Keratinocyte (primary cell): ENCODE data around the gene FGF5. TPM values are rescaled to one million over a fixed set of nuclear protein-coding genes. Genes with fewer than 3 reads are reported as not detected.

Experiments used
- DNase-seq: peaks from one replicate; pipeline ENCODE4 v3.0.0-alpha.2; 2011; ENCODE audit warnings: low read depth, missing footprints, low spot score
- FAIRE-seq: peaks from 2 replicates; lab custom pipeline; 2011; peaks lifted over from hg19 to GRCh38; lab: Jason Lieb, UNC
- H2AFZ ChIP-seq: 2 replicates; pipeline ENCODE4 v1.6.0; 2012; ENCODE audit warnings: low read length, control low read depth, inconsistent platforms; ENCODE audit not compliant: control insufficient read depth
- H3K27ac ChIP-seq: 2 replicates; pipeline ENCODE4 v1.5.1; 2011; ENCODE audit warnings: low read length; ENCODE audit not compliant: control insufficient read depth, insufficient read depth
- H3K27me3 ChIP-seq: 3 replicates; pipeline ENCODE4 v1.6.0; 2011; ENCODE audit warnings: low read length; ENCODE audit not compliant: control insufficient read depth, insufficient read depth; ENCODE audit errors: extremely low read depth
- H3K36me3 ChIP-seq, 2 experiments: 2 replicates in 1 of 2; 3 replicates in 1 of 2; pipeline ENCODE4 v1.5.1; 2011; ENCODE audit warnings: low read length in 2 of 2, mild to moderate bottlenecking in 1 of 2; ENCODE audit not compliant: control insufficient read depth in 2 of 2, insufficient read depth in 2 of 2; ENCODE audit errors: extremely low read depth in 1 of 2
- H3K4me1 ChIP-seq: 3 replicates; pipeline ENCODE4 v1.5.1; 2011; ENCODE audit warnings: low read length; ENCODE audit not compliant: control insufficient read depth, insufficient read depth; ENCODE audit errors: extremely low read depth
- H3K4me2 ChIP-seq: 3 replicates; pipeline ENCODE4 v1.6.0; 2011; ENCODE audit warnings: low read depth, low read length; ENCODE audit not compliant: control insufficient read depth, insufficient read depth; ENCODE audit errors: extremely low read depth
- H3K4me3 ChIP-seq, 3 experiments: fragments of 200-600 bp in 1 of 3; sonication (generic) in 1 of 3; 2 replicates in 2 of 3; 3 replicates in 1 of 3; pipeline ENCODE4 v1.5.1; 2011 to 2016; ENCODE audit warnings: low read length in 3 of 3, mild to moderate bottlenecking in 3 of 3, control low read depth in 2 of 3, inconsistent platforms in 1 of 3, low read depth in 1 of 3, mixed read lengths in 1 of 3, mixed run types in 1 of 3, moderate library complexity in 1 of 3; ENCODE audit not compliant: control insufficient read depth in 2 of 3, insufficient read depth in 2 of 3; ENCODE audit errors: extremely low read depth in 1 of 3
- H3K79me2 ChIP-seq: 2 replicates; pipeline ENCODE4 v1.6.0; 2012; ENCODE audit warnings: low read length; ENCODE audit not compliant: control insufficient read depth, insufficient read depth
- H3K9ac ChIP-seq: 3 replicates; pipeline ENCODE4 v1.6.0; 2011; ENCODE audit warnings: low read length; ENCODE audit not compliant: control insufficient read depth, insufficient read depth; ENCODE audit errors: extremely low read depth
- H3K9me1 ChIP-seq: 3 replicates; pipeline ENCODE4 v1.6.0; 2011; ENCODE audit warnings: low read length; ENCODE audit not compliant: control insufficient read depth, insufficient read depth; ENCODE audit errors: extremely low read depth
- H3K9me3 ChIP-seq: 2 replicates; pipeline ENCODE4 v1.5.1; 2012; ENCODE audit warnings: low read depth, low read length; ENCODE audit not compliant: control insufficient read depth
- H4K20me1 ChIP-seq: 3 replicates; pipeline ENCODE4 v1.6.0; 2011; ENCODE audit warnings: low read length; ENCODE audit not compliant: control insufficient read depth, insufficient read depth; ENCODE audit errors: extremely low read depth
- CTCF ChIP-seq, 3 experiments: IDR thresholded peaks in 1 of 3; conservative IDR thresholded peaks in 1 of 3; optimal IDR thresholded peaks in 1 of 3; 2 replicates in 2 of 3; 3 replicates in 1 of 3; pipeline versions ENCODE3 to v1.5.1; 2011; ENCODE audit warnings: low read length in 3 of 3, mild to moderate bottlenecking in 3 of 3, moderate library complexity in 2 of 3, control low read depth in 1 of 3, inconsistent platforms in 1 of 3; ENCODE audit not compliant: insufficient read depth in 2 of 3; ENCODE audit errors: extremely low read depth in 1 of 3
- EZH2 ChIP-seq: IDR thresholded peaks from one replicate; pipeline ENCODE4 v1.6.1; 2012; ENCODE audit warnings: inconsistent platforms, mild to moderate bottlenecking, low read length, moderate library complexity
- dilution Hi-C: fragments of 300-500 bp; cut with MboI; formaldehyde crosslinking; loops from one replicate; pipeline ENCODE4 v1.7.0; 2020; ENCODE audit warnings: low sequenced_read_pairs; ENCODE audit not compliant: extremely low pct_ligation_motif_present
- polyA plus RNA-seq, 5 experiments: library from polyadenylated mRNA; depleted of rRNA in 3 of 5; stranded (reverse) in 3 of 5; stranded (forward) in 1 of 5; unstranded in 1 of 5; fragments of >200 nt; gene quantifications; 1 replicate in 1 of 5; 2 replicates in 3 of 5; 3 replicates in 1 of 5; pipeline versions ENCODE4 v1.2.1 to v1.2.3, GENCODE V29; 2011 to 2012; ENCODE audit warnings: missing spikeins in 2 of 5, low read depth in 1 of 5, low replicate concordance in 1 of 5

Gene FGF5
- polyA plus RNA-seq, 1 donor (not counting 4 experiments of a cell fraction or from before 2014, with no cell fraction given), result 3.9 TPM

GRCh38 chr4:80253510-80253909 is 13.0 kb upstream of the FGF5 start:
- Histone ChIP-seq H3K9me3 (no peaks in the 10 kb centered on the region), H3K27me3 (peaks cover 3% of the 10 kb centered on the region), H3K4me1 (no peaks in the 10 kb centered on the region), H3K79me2 (no peaks in the 10 kb centered on the region), H3K9me1 (no peaks in the 10 kb centered on the region), H3K9ac (no peak overlapping the region), H3K4me2 (no peak overlapping the region), H2AFZ (no peak overlapping the region), H3K4me3 (no peak overlapping the region), H3K27ac (no peak overlapping the region), H3K36me3 (no peaks in the 10 kb centered on the region), H4K20me1 (no peaks in the 10 kb centered on the region)
- dilution Hi-C loops, result no loop called here
- DNase-seq, result no peak
- FAIRE-seq, result no peak
- TF ChIP-seq EZH2, result no peak
- TF ChIP-seq CTCF (optimal IDR thresholded peaks at IDR 0.05 in 1 of 3, IDR thresholded peaks at IDR 0.05 in 1 of 3, conservative IDR thresholded peaks at IDR 0.05 in 1 of 3; ENCODE audit: extremely low read depth in 1 of 3, insufficient read depth in 2 of 3, low read length in 3 of 3), result no peak

GRCh38 chr4:80254114-80254513 is 12.3 kb upstream of the FGF5 start:
- no peaks in the 10 kb centered on the region for H3K9me1 ChIP-seq
- H3K4me2 ChIP-seq, result no peak overlapping the region
- H3K4me1 ChIP-seq, result no peaks in the 10 kb centered on the region
- H3K4me3 ChIP-seq, result no peak overlapping the region
- dilution Hi-C loops, result no loop called here
- H3K27me3 ChIP-seq, result peaks cover 3% of the 10 kb centered on the region
- no peak for TF ChIP-seq CTCF (optimal IDR thresholded peaks at IDR 0.05 in 1 of 3, IDR thresholded peaks at IDR 0.05 in 1 of 3, conservative IDR thresholded peaks at IDR 0.05 in 1 of 3; ENCODE audit: extremely low read depth in 1 of 3, insufficient read depth in 2 of 3, low read length in 3 of 3)
- TF ChIP-seq EZH2, result no peak
- H3K36me3 ChIP-seq, result no peaks in the 10 kb centered on the region
- H3K79me2 ChIP-seq, result no peaks in the 10 kb centered on the region
- FAIRE-seq (no peak), DNase-seq (no peak)
- H3K9ac ChIP-seq, result no peak overlapping the region
- H3K27ac ChIP-seq, result no peak overlapping the region
- no peaks in the 10 kb centered on the region for H3K9me3 ChIP-seq
- H2AFZ ChIP-seq, result no peak overlapping the region
- no peaks in the 10 kb centered on the region for H4K20me1 ChIP-seq
